ENCODE results near the gene ECT2L.

- no peak for TF ChIP-seq POLR2A (IDR thresholded peaks at IDR 0.05; ENCODE audit: borderline replicate concordance, extremely low read depth, insufficient read depth, insufficient read length)
- TF ChIP-seq, protein P1, sequence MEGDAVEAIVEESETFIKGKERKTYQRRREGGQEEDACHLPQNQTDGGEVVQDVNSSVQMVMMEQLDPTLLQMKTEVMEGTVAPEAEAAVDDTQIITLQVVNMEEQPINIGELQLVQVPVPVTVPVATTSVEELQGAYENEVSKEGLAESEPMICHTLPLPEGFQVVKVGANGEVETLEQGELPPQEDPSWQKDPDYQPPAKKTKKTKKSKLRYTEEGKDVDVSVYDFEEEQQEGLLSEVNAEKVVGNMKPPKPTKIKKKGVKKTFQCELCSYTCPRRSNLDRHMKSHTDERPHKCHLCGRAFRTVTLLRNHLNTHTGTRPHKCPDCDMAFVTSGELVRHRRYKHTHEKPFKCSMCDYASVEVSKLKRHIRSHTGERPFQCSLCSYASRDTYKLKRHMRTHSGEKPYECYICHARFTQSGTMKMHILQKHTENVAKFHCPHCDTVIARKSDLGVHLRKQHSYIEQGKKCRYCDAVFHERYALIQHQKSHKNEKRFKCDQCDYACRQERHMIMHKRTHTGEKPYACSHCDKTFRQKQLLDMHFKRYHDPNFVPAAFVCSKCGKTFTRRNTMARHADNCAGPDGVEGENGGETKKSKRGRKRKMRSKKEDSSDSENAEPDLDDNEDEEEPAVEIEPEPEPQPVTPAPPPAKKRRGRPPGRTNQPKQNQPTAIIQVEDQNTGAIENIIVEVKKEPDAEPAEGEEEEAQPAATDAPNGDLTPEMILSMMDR (IDR thresholded peaks at IDR 0.05 in 2 of 3, conservative IDR thresholded peaks at IDR 0.05 in 1 of 3; ENCODE audit: borderline replicate concordance in 1 of 3, insufficient read depth in 1 of 3, low read depth in 2 of 3, low read length in 2 of 3), result no peak
- TF ChIP-seq ELF1 (IDR thresholded peaks at IDR 0.05; ENCODE audit: borderline replicate concordance, low read depth), result no peak
Measured at GRCh38 chr6:138806889-138807288, 11.0 kb downstream of the ECT2L start.
